HG03097 (cell line): ENCODE results near the gene SYDE1.

Source experiments
- ATAC-seq: cut with Tn5 transposase; IDR thresholded peaks from one replicate; pipeline ENCODE4 v1.9.1; 2021; ENCODE audit not compliant: unreplicated experiment, low FRiP score

Gene SYDE1

GRCh38 chr19:15108145-15108844, 1.1 kb downstream of the SYDE1 start:
- ATAC-seq: no peak

GRCh38 chr19:15108845-15109767, 1.9 kb downstream of the SYDE1 start:
- no peak for ATAC-seq

GRCh38 chr19:15109768-15110417, 2.7 kb downstream of the SYDE1 start:
- no peak for ATAC-seq

GRCh38 chr19:15110418-15110815, 3.2 kb downstream of the SYDE1 start:
- ATAC-seq: no peak

GRCh38 chr19:15111758-15112157, 4.6 kb downstream of the SYDE1 start:
- ATAC-seq: no peak

- ATAC-seq: no peak
These were observed 5.2 kb downstream of the SYDE1 start for GRCh38 chr19:15112385-15112784.

- no peak for ATAC-seq
These were observed 6.3 kb downstream of the SYDE1 start for GRCh38 chr19:15113245-15114152.

GRCh38 chr19:15114153-15114540, 6.9 kb downstream of the SYDE1 start:
- no peak for ATAC-seq

GRCh38 chr19:15115080-15115479, 7.9 kb downstream of the SYDE1 start:
- no peak for ATAC-seq

GRCh38 chr19:15115762-15116615, 8.8 kb downstream of the SYDE1 start:
- ATAC-seq: no peak

- no peak for ATAC-seq
These were observed 9.7 kb downstream of the SYDE1 start for GRCh38 chr19:15116856-15117255.

- ATAC-seq: no peak
These were observed 11.0 kb downstream of the SYDE1 start for GRCh38 chr19:15118248-15118647.

- ATAC-seq: no peak
These were observed 11.7 kb downstream of the SYDE1 start for GRCh38 chr19:15118789-15119494.

- ATAC-seq: no peak
These were observed 13.2 kb downstream of the SYDE1 start for GRCh38 chr19:15120135-15121026.

GRCh38 chr19:15122331-15123030, 15.3 kb downstream of the SYDE1 start:
- no peak for ATAC-seq

- no peak for ATAC-seq
These were observed 16.1 kb downstream of the SYDE1 start for GRCh38 chr19:15123031-15123890.
